ENCODE data around the gene FAM228B. TPM values are rescaled to one million over a fixed set of nuclear protein-coding genes. Genes with fewer than 3 reads are reported as not detected.

The FAM228B gene
- total RNA-seq, 2 experiments from 2014 or later: 4.1 to 4.6 TPM

Other genes starting within 250 kb of the FAM228B start
- 10 to 100 TPM; 11.9 to 12.3 TPM for gene ATAD2B, start 196.3 kb upstream of the FAM228B start, total RNA-seq
- 10 to 100 TPM; 12.4 to 12.6 TPM for gene UBXN2A, start 183.0 kb upstream of the FAM228B start, total RNA-seq
- gene MFSD2B, start 113.4 kb upstream of the FAM228B start, total RNA-seq: under 1 TPM; 0.36 to 0.37 TPM
- gene WDCP, start 76.1 kb upstream of the FAM228B start, total RNA-seq: 10 to 100 TPM; 20.9 to 22.2 TPM
- 1 to 10 TPM in 1 of 2 experiments, under 1 TPM in 1; 0.99 to 1.0 TPM for gene FKBP1B, start 73.7 kb upstream of the FAM228B start, total RNA-seq
- gene SF3B6, start 47.1 kb upstream of the FAM228B start, total RNA-seq: 100 to 1,000 TPM; 159 to 165 TPM
- gene TP53I3, start 38.6 kb upstream of the FAM228B start, total RNA-seq: 1 to 10 TPM; 1.8 to 2.3 TPM
- under 1 TPM in 1 of 2 experiments, not detected in 1; 0.26 TPM for gene PFN4, start 135 bp upstream of the FAM228B start, total RNA-seq
- not detected for gene FAM228A, start 51.6 kb downstream of the FAM228B start, total RNA-seq
- gene ITSN2, start 237.1 kb downstream of the FAM228B start, total RNA-seq: 10 to 100 TPM; 46.2 to 46.9 TPM